Fibroblast of pulmonary artery (primary cell): Measurements from ENCODE around the gene GRIN2A.

Experiments used
- DNase-seq: peaks from one replicate; pipeline ENCODE4 v3.0.0-alpha.2; 2010; ENCODE audit warnings: low read depth
- H3K4me3 ChIP-seq: replicated peaks from 2 replicates; pipeline ENCODE4 v1.5.1; 2011; ENCODE audit warnings: low read depth, mild to moderate bottlenecking, control low read depth, low read length, moderate library complexity
- TF ChIP-seq, protein P1 (sequence below): IDR thresholded peaks from 2 replicates; pipeline ENCODE4 v1.5.1; 2011; ENCODE audit warnings: mild to moderate bottlenecking, control low read depth, low read length, inconsistent platforms; ENCODE audit errors: missing control alignments

The GRIN2A gene

DNA sequence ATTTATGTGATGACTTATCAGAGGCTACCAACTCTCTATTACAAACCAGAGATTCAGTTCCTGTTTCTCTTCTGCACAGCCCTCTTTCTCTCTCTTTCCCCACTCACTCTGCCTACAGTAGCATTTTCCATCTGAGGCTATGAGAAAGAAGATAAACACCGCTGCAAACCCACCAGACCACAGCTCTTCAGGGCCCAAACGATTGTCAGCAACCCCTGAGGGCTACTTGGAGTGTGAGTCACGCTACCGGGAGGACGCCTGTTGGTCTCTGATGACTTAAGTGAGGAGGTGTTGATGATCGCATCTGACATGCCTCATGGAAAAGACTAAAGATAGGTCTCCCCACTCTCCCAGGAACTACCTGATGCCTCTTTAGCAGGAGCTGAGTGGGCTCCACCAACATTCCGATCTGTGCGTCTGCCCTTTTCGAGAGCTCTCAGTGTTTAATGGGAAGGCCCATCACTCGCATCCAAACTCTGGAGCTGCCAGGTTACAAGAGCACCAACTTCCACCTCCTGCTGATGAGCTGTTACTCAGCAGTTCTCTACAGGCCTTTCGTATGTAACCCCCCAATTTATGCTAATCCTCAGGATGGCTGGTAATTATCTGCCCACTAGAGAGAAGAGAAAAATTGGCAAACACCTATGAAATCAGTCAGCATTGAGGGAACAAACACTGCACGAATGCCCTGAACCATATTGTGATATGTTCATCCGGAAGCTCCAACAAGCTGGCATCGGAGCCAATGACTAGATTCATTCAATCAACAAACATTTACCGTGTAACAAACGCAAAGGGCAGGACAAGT is 9.2 kb downstream of the GRIN2A start:
- H3K4me3 ChIP-seq, result no peak overlapping the region
- DNase-seq, result no peak
- TF ChIP-seq, protein P1, sequence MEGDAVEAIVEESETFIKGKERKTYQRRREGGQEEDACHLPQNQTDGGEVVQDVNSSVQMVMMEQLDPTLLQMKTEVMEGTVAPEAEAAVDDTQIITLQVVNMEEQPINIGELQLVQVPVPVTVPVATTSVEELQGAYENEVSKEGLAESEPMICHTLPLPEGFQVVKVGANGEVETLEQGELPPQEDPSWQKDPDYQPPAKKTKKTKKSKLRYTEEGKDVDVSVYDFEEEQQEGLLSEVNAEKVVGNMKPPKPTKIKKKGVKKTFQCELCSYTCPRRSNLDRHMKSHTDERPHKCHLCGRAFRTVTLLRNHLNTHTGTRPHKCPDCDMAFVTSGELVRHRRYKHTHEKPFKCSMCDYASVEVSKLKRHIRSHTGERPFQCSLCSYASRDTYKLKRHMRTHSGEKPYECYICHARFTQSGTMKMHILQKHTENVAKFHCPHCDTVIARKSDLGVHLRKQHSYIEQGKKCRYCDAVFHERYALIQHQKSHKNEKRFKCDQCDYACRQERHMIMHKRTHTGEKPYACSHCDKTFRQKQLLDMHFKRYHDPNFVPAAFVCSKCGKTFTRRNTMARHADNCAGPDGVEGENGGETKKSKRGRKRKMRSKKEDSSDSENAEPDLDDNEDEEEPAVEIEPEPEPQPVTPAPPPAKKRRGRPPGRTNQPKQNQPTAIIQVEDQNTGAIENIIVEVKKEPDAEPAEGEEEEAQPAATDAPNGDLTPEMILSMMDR, result no peak

DNA sequence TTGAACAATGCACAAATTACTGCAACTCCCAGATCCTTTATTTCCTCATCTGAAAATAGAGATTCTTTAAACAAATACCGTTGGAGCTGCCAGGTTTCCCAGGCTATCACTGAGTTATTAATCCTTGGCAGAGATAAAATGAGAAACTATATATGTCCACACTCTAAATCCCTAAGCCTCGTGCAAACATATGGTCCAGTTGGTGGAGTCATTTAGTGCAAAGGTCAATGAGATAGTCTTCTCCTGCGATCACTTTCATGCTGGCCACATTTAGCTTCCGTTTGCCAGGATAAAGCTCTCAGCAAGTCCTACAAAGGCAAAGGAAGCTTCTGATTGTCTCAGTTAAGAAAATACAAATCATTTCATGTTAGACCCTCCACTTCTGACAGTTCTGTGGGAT is 11.0 kb downstream of the GRIN2A start:
- TF ChIP-seq, protein P1, result no peak
- DNase-seq, result no peak
- no peak overlapping the region for H3K4me3 ChIP-seq

DNA sequence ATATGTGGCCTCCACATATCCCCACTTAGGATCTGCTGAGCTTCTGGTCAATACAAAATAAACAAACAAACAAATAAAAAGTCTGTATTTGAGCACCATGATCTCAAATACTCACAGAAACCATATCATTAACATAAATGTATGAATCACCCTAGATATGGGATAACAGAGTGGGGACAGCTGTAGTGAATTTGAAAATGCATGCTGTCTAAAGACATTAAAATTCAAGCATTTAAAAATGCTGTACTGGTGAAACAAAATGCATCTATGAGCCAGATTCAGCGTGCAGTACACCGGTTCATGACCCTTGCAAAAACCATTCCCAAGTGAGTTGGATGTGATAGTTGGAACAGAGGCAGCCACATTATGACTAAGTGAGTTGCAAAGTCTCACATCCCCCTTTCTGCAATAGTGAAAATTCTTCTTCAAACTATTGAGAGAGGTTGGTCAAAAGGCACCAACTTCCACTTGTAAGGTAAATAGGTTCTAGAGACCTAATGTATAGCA is 12.3 kb downstream of the GRIN2A start:
- TF ChIP-seq, protein P1, result no peak
- no peak overlapping the region for H3K4me3 ChIP-seq
- no peak for DNase-seq

DNA sequence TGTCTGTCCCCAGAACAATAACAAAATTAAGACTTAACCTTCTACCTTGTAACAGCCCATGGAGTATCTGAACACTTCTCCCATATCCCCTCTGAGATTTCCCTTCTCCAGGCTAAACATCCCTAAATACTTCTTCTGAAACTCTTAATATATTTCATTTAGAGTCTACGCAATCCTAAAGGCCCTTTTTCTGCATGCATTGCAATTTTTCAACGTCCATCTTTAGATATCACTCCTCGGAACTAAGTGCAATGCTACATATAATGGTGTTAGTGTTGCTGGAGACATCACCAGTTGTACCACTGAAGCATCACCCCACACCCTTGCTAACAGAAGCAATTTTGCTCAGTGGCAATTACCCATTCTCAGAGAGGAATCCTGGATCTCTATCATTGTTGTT is 13.2 kb downstream of the GRIN2A start:
- TF ChIP-seq, protein P1, result no peak
- H3K4me3 ChIP-seq, result no peak overlapping the region
- DNase-seq, result no peak

DNA sequence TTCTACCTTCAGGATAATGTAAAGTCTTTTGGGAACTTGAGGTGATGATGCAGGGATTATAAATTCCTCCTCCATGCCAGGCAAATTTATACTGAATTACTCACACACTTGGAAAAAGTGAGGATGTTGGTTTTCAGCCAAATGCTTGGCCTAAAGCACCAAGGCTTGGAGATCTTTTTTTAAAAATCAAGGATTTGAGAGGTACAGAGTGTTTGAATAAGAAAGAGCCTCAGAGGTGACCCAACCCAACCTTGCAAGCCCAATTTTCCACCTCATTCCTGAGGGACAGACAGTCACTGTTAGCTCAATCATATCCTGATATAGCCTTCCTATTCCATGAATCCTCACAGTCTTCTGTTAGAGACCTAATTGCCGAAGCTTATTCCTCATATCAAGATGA is 14.0 kb downstream of the GRIN2A start:
- TF ChIP-seq, protein P1, result no peak
- H3K4me3 ChIP-seq, result no peak overlapping the region
- DNase-seq, result no peak

DNA sequence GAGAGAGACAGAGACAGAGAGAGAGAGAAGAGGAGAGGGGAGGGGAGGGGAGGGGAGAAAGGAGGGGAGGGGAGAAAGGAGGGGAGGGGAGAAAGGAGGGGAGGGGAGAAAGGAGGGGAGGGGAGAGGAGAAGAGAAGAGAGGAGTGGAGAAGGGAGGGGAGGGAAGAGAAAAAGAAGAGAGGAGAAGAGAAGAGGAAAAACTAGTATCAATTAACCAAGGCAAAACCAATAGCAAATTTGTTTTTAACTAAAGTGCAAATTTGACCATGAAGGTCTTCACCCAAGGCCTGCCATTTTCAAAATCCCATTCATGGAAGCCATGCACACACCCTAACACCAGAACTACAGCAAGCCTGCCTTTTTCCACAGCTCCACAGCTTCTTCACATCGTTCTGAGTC is 16.6 kb downstream of the GRIN2A start:
- no peak overlapping the region for H3K4me3 ChIP-seq
- no peak for DNase-seq
- TF ChIP-seq, protein P1, result no peak

DNA sequence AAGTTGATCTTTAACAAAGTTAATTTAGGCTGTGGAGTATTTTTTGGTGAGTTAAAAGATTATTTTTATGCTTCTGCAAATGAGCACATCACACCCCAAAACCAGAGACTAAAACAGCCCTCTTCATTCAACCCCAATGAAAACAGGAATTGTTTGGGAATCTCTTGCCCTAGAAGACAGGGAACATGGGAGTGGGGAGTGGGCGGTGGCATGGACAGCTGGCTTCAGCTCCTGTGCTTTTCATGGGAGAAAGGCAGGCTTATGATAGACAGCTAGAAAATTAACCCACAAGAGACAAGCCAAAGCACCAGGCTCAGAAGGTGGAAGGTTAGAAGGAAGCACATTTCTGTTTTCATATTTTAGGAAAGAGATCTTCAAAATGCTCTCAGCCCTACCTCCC is 19.2 kb downstream of the GRIN2A start:
- H3K4me3 ChIP-seq, result no peak overlapping the region
- DNase-seq, result no peak
- TF ChIP-seq, protein P1, result no peak
